Uterus (tissue), 4 donors: ENCODE results near the gene XRCC6. TPM values are rescaled to one million over a fixed set of nuclear protein-coding genes. Genes with fewer than 3 reads are reported as not detected.

Experiments
- DNase-seq, 2 donors: peaks; one replicate each; pipeline ENCODE4 v3.0.0-alpha.2; 2019 to 2020
- H3K27ac ChIP-seq, 2 donors: fragments of 200-600 bp; sonication (generic); 1 replicate in 1 of 2; 2 replicates in 1 of 2; pipeline ENCODE4 v1.5.1; 2016 to 2018
- H3K27me3 ChIP-seq, 2 donors: fragments of 200-600 bp; sonication (generic); one replicate each; pipeline ENCODE4 v1.5.1; 2018 to 2019; ENCODE audit warnings: control low read depth in 1 of 2
- H3K36me3 ChIP-seq, 2 donors: fragments of 200-600 bp; sonication (generic); one replicate each; pipeline ENCODE4 v1.5.1; 2019; ENCODE audit warnings: control low read depth in 1 of 2
- H3K4me1 ChIP-seq, 2 donors: fragments of 200-600 bp; sonication (generic); one replicate each; pipeline ENCODE4 v1.5.1; 2018 to 2019; ENCODE audit warnings: control low read depth in 1 of 2
- H3K4me3 ChIP-seq, 2 donors: fragments of 200-600 bp; sonication (generic); 1 replicate in 1 of 2; 2 replicates in 1 of 2; pipeline ENCODE4 v1.5.1; 2018 to 2019; ENCODE audit warnings: mild to moderate bottlenecking in 1 of 2
- H3K9me3 ChIP-seq, 2 donors: fragments of 200-600 bp; sonication (generic); one replicate each; pipeline ENCODE4 v1.5.1; 2019; ENCODE audit warnings: control low read depth in 1 of 2
- POLR2A ChIP-seq, 2 donors: fragments of 450-650 bp; IDR thresholded peaks; one replicate each; pipeline ENCODE4 v1.6.1; 2016; ENCODE audit warnings: antibody characterized with exemption in 2 of 2, mild to moderate bottlenecking in 1 of 2, moderate library complexity in 1 of 2
- intact Hi-C: fragments of 100-400 bp; cut with DNase I; formaldehyde crosslinking; loops from one replicate; pipeline ENCODE4 v1.15.1; 2023; ENCODE audit warnings: low total_unique reads
- total RNA-seq, 4 donors: library from RNA; depleted of rRNA in 3 of 4; stranded (reverse); fragments of >200 nt in 3 of 4; gene quantifications; one replicate each; pipeline versions ENCODE4 v1.1.0 to v1.2.4, GENCODE V29; 2014 to 2023
- TF ChIP-seq, protein P1 (sequence below), 4 experiments: fragments of 200-600 bp in 2 of 4; fragments of 450-650 bp in 2 of 4; sonication (generic) in 2 of 4; IDR thresholded peaks; one replicate each; pipeline ENCODE4 v1.5.1; 2016 to 2019; ENCODE audit warnings: antibody characterized with exemption in 4 of 4, mild to moderate bottlenecking in 2 of 4, moderate library complexity in 1 of 4
- donor health status: DM: yes; HTN: yes; CAD: no.

The XRCC6 gene
- total RNA-seq, 4 donors from 2014 or later, result 89.1 to 303 (median 157) TPM

DNA sequence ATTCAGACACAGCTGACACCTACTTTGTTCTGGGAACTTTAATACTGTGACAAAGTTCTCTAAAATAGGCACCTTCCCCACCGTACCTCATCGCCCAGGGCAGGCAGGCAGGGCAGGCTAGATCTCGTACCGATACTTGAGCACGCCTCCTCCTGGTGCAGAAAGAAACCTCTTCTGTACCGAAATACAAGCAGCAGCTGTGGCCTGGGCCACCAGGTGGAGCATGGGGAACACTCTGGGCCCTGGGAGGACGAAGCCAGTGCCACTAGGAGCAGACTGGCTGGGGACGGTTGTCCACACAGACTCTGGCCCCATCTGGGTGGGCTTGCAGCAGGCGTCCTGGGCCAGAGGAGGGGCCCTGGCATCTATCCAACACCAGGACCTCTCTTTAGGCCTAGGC, 44.2 kb upstream of the XRCC6 start:
- H3K4me3 ChIP-seq, result no peak overlapping the region
- TF ChIP-seq, protein P1, sequence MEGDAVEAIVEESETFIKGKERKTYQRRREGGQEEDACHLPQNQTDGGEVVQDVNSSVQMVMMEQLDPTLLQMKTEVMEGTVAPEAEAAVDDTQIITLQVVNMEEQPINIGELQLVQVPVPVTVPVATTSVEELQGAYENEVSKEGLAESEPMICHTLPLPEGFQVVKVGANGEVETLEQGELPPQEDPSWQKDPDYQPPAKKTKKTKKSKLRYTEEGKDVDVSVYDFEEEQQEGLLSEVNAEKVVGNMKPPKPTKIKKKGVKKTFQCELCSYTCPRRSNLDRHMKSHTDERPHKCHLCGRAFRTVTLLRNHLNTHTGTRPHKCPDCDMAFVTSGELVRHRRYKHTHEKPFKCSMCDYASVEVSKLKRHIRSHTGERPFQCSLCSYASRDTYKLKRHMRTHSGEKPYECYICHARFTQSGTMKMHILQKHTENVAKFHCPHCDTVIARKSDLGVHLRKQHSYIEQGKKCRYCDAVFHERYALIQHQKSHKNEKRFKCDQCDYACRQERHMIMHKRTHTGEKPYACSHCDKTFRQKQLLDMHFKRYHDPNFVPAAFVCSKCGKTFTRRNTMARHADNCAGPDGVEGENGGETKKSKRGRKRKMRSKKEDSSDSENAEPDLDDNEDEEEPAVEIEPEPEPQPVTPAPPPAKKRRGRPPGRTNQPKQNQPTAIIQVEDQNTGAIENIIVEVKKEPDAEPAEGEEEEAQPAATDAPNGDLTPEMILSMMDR (IDR thresholded peaks at IDR 0.05), result peak; percentile 36 to 69 (median 62)
- TF ChIP-seq POLR2A (IDR thresholded peaks at IDR 0.05), result no peak
- no peaks in the 10 kb centered on the region for H3K9me3 ChIP-seq
- H3K27ac ChIP-seq, result peak overlapping the region in 1 of 2 donors; percentile 30
- peaks cover 0 to 10% of the 10 kb centered on the region in 2 donors for H3K4me1 ChIP-seq
- peak; percentile 47 to 54 for DNase-seq
- H3K36me3 ChIP-seq, result no peaks in the 10 kb centered on the region
- H3K27me3 ChIP-seq, result no peaks in the 10 kb centered on the region
- intact Hi-C loops, result no loop called here

DNA sequence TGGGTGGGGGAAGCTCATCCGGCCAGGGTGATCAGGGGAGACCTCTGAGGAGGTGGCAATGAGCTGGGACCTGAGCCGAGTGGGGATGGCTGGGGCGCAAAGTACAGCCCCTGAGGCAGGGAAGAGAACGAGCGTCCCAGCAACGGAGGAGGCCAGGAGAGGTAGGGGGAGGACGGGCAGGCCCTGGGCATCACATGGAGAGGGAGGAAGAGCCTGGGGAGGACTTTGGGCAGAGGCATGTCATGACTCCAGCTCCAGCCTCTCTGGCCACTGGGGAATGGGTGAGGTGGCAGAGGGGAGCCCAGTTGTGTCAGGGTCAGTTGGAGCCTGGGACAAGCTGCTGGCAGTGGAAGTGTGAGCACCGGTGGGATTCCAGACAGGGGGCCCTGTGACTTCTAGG, 43.0 kb upstream of the XRCC6 start:
- no peaks in the 10 kb centered on the region for H3K27me3 ChIP-seq
- no peaks in the 10 kb centered on the region for H3K36me3 ChIP-seq
- no peaks in the 10 kb centered on the region for H3K9me3 ChIP-seq
- DNase-seq, result no peak
- no peak overlapping the region for H3K4me3 ChIP-seq
- intact Hi-C loops, result no loop called here
- H3K27ac ChIP-seq, result no peak overlapping the region
- H3K4me1 ChIP-seq, result peaks cover 0 to 10% of the 10 kb centered on the region in 2 donors
- no peak for TF ChIP-seq POLR2A (IDR thresholded peaks at IDR 0.05)
- TF ChIP-seq, protein P1 (IDR thresholded peaks at IDR 0.05), result no peak

DNA sequence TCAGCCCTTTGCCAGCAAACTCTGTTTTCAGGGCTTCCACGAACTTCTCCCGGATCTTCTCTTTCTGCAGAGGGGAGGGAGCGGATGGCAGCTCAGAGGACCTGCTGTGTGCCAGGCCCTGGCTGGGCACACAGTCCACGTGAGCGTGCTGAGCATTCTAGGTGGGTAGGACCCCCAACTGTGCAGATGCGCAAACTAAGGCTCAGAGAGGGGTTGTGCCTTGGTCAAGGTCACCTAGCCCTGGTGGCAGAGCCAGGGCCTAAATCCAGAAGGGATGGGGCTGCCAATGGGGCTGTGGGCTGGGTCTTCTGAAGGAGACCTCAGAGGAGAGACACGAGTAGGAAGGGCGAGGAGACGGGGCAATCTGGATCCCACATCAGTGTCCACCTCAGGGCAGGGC, 42.3 kb upstream of the XRCC6 start:
- H3K4me1 ChIP-seq, result peaks cover 0 to 10% of the 10 kb centered on the region in 2 donors
- H3K27ac ChIP-seq, result no peak overlapping the region
- no peaks in the 10 kb centered on the region for H3K27me3 ChIP-seq
- intact Hi-C loops, result no loop called here
- H3K36me3 ChIP-seq, result no peaks in the 10 kb centered on the region
- no peaks in the 10 kb centered on the region for H3K9me3 ChIP-seq
- TF ChIP-seq, protein P1 (IDR thresholded peaks at IDR 0.05), result no peak
- no peak for TF ChIP-seq POLR2A (IDR thresholded peaks at IDR 0.05)
- no peak overlapping the region for H3K4me3 ChIP-seq
- DNase-seq, result no peak

DNA sequence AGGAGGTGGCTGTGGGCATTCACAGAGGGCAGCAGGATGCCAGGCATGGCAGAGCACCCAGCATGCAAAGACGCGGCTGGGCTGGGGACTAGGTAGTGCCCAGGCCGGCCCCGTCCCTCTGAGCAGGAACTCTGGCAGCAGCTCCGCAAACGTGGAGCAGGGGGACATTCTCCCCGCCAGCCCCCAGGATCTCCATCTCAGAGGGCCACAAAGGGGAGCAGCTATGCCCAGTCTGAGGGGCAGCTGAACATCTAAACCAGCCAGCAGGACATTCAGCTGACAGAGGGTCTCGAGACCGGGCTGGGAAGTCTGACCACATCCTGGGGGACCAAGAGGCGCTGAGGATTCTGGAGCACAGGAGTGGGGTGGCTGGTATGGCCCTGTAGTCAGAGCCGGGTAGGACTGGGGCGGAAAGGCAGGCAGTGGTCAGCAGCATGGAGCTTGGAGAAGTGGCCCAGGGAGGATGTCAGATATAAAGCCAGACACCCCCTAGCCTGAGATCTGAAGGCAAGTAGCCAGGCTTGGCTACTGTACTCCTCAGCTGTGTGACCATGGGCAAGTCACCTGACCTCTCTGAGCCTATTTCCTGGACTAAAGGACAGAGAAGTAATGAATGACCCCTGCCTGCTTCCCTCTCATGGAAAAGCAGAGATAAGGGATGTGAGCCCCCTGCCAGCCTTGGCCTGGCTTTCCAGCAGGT, 41.6 kb upstream of the XRCC6 start:
- intact Hi-C loops, result no loop called here
- no peak overlapping the region for H3K27ac ChIP-seq
- H3K36me3 ChIP-seq, result no peaks in the 10 kb centered on the region
- no peaks in the 10 kb centered on the region for H3K27me3 ChIP-seq
- peaks cover 0 to 9% of the 10 kb centered on the region in 2 donors for H3K4me1 ChIP-seq
- H3K9me3 ChIP-seq, result no peaks in the 10 kb centered on the region
- H3K4me3 ChIP-seq, result no peak overlapping the region
- TF ChIP-seq POLR2A (IDR thresholded peaks at IDR 0.05), result no peak
- TF ChIP-seq, protein P1 (IDR thresholded peaks at IDR 0.05), result no peak
- DNase-seq, result no peak

DNA sequence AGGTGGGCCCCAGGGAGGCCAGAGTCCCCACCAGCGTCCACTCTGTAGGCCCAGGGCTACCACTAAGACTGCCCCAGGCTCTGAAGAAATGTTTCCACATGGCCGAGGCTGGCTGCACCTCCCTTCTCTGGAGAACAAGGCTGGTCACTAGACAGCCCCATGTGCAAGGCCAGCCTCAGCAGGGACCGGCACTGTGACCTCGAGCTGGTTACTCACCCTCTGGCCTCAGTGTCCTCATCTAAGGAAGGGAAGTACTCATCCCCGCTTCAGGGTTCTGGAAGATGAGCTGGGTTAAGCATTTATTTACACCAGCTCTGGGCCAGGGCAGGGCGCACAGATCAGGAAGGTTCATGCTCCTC, 41.1 kb upstream of the XRCC6 start:
- DNase-seq, result no peak
- intact Hi-C loops, result no loop called here
- no peaks in the 10 kb centered on the region for H3K36me3 ChIP-seq

More for the DNA sequence above, 41.1 kb upstream of the XRCC6 start:
- TF ChIP-seq, protein P1 (IDR thresholded peaks at IDR 0.05), result no peak
- no peak for TF ChIP-seq POLR2A (IDR thresholded peaks at IDR 0.05)
- Histone ChIP-seq H3K27me3 (no peaks in the 10 kb centered on the region), H3K27ac (no peak overlapping the region), H3K4me3 (no peak overlapping the region), H3K4me1 (peaks cover 0 to 4% of the 10 kb centered on the region in 2 donors), H3K9me3 (no peaks in the 10 kb centered on the region)
